Tibial nerve (tissue), 4 donors: Measurements from ENCODE around the gene THRSP. TPM values are rescaled to one million over a fixed set of nuclear protein-coding genes. Genes with fewer than 3 reads are reported as not detected.

Source experiments
- DNase-seq, 2 donors: peaks; one replicate each; pipeline ENCODE4 v3.0.0-alpha.2; 2019; ENCODE audit warnings: low spot score in 2 of 2
- H3K27ac ChIP-seq, 4 donors: fragments of 200-600 bp; sonication (generic) in 3 of 4; one replicate each; pipeline ENCODE4 v1.5.1; 2017 to 2019; ENCODE audit warnings: mild to moderate bottlenecking in 1 of 4
- H3K27me3 ChIP-seq, 2 donors: fragments of 200-600 bp; sonication (generic) in 1 of 2; one replicate each; pipeline versions ENCODE4 v1.5.1 to v1.6.0; 2017 to 2019
- H3K36me3 ChIP-seq, 3 donors: fragments of 200-600 bp; sonication (generic); one replicate each; pipeline ENCODE4 v1.5.1; 2018 to 2019
- H3K4me1 ChIP-seq, 4 donors: fragments of 200-600 bp; sonication (generic) in 3 of 4; one replicate each; pipeline ENCODE4 v1.5.1; 2017 to 2019
- H3K4me3 ChIP-seq, 4 donors: fragments of 200-600 bp; sonication (generic) in 3 of 4; one replicate each; pipeline ENCODE4 v1.5.1; 2017 to 2019; ENCODE audit warnings: mild to moderate bottlenecking in 1 of 4, moderate library complexity in 1 of 4
- H3K9me3 ChIP-seq, 4 donors: fragments of 200-600 bp; sonication (generic) in 3 of 4; one replicate each; pipeline ENCODE4 v1.5.1; 2017 to 2019
- CTCF ChIP-seq, 5 experiments: fragments of 200-600 bp in 3 of 5; fragments of 450-650 bp in 2 of 5; sonication (generic) in 3 of 5; IDR thresholded peaks; one replicate each; pipeline ENCODE4 v1.5.1; 2016 to 2019; ENCODE audit warnings: antibody characterized with exemption in 5 of 5, mild to moderate bottlenecking in 3 of 5, moderate library complexity in 2 of 5
- EP300 ChIP-seq, 2 donors: sonication (generic); formaldehyde crosslinking; IDR thresholded peaks; one replicate each; pipeline ENCODE4 v1.6.1; 2017; ENCODE audit warnings: antibody characterized with exemption in 2 of 2, mild to moderate bottlenecking in 1 of 2
- POLR2A ChIP-seq, 2 donors: fragments of 450-650 bp; IDR thresholded peaks; one replicate each; pipeline ENCODE4 v1.6.1; 2017; ENCODE audit warnings: antibody characterized with exemption in 2 of 2, mild to moderate bottlenecking in 2 of 2, moderate library complexity in 2 of 2
- WGBS, 2 donors: methylation state at CpG; one replicate each; pipeline ENCODE4 v1.1.5; 2018; 5-methylcytosine and 5-hydroxymethylcytosine counted together
- total RNA-seq, 4 donors: library from RNA; depleted of rRNA; stranded (reverse); fragments of >200 nt; gene quantifications; one replicate each; pipeline ENCODE4 v1.1.0, GENCODE V29; 2016

THRSP gene
- total RNA-seq, 4 donors from 2014 or later: 4.0 to 22.9 (median 8.7) TPM

- peak overlapping the region; percentile 32 to 83 (median 68) for H3K27ac ChIP-seq
- peak; percentile 97 to 99 (median 97) for TF ChIP-seq CTCF (IDR thresholded peaks at IDR 0.05)
- TF ChIP-seq POLR2A (IDR thresholded peaks at IDR 0.05): no peak
- TF ChIP-seq EP300 (IDR thresholded peaks at IDR 0.05): peak; percentile 19 to 83
- peaks cover 0 to 12% (median 5%) of the 10 kb centered on the region in 4 donors for H3K4me1 ChIP-seq
Measured at GRCh38 chr11:78045851-78046485, 17.7 kb upstream of the THRSP start.

DNA sequence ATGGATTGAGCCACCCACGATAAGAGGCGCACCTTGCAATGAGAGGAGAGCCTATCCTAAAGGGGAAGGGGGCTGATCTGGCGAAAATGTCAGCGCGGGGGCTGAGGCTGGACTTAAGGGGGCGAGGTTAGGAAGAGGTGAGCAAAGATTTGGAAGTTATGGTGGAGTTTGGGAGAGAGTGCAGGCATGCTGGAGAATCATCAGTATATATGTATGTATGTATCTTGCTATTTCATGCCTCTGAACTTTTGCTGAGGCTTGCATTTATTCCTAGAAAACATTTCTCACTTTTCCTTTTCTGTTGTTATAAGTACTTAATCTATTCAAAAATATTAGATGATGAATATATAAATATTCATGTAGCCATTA, 17.2 kb upstream of the THRSP start:
- Histone ChIP-seq H3K27me3 (no peaks in the 10 kb centered on the region), H3K9me3 (no peaks in the 10 kb centered on the region), H3K36me3 (no peaks in the 10 kb centered on the region), H3K4me1 (peaks cover 0 to 11% (median 5%) of the 10 kb centered on the region in 4 donors), H3K27ac (peak overlapping the region in 3 of 4 donors; percentile 53 to 83 (median 83)), H3K4me3 (peak overlapping the region in 1 of 4 donors; percentile 54)
- no peak for DNase-seq
- WGBS, 2 donors: 17 to 18% methylated on average over 6 of the region's 6 CpGs
- no peak for TF ChIP-seq CTCF (IDR thresholded peaks at IDR 0.05)
- TF ChIP-seq POLR2A (IDR thresholded peaks at IDR 0.05): no peak
- TF ChIP-seq EP300 (IDR thresholded peaks at IDR 0.05): no peak

More at GRCh38 chr11:78045851-78046485, 17.7 kb upstream of the THRSP start:
- DNase-seq: peak; percentile 69 to 76
- WGBS, 2 donors: 2 to 3% methylated on average over 21 to 28 of the region's 28 CpGs
- Histone ChIP-seq H3K36me3 (no peaks in the 10 kb centered on the region), H3K27me3 (no peaks in the 10 kb centered on the region), H3K4me3 (peak overlapping the region; percentile 33 to 54 (median 47)), H3K9me3 (no peaks in the 10 kb centered on the region)

GRCh38 chr11:78048561-78048960, 15.1 kb upstream of the THRSP start:
- TF ChIP-seq POLR2A (IDR thresholded peaks at IDR 0.05) (no peak), CTCF (IDR thresholded peaks at IDR 0.05) (no peak), EP300 (IDR thresholded peaks at IDR 0.05) (no peak)
- WGBS, 2 donors: 70 to 72% methylated on average over 3 of the region's 3 CpGs
- peaks cover 0 to 11% (median 5%) of the 10 kb centered on the region in 4 donors for H3K4me1 ChIP-seq

DNA sequence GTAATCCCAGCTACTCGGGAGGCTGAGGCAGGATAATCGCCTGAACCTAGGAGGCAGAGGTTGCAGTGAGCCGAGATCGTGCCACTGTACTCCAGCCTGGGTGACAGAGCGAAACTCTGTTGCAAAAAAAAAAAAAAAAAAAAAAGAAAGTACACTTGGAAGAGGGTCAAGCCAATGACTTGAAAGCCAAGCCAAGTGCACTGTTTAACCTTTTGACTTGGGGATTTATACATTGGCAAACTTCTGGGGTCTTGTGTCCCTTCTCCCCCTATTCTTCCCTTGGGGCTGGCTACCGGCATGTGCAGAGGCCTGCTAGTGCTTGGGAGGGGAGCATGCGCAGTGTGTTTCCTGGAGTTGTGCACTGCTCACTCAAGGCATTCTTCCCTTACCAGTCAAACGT, 14.3 kb upstream of the THRSP start:
- 77 to 81% methylated on average over 8 of the region's 8 CpGs for WGBS, 2 donors
- Histone ChIP-seq H3K27me3 (peaks cover 0 to 2% of the 10 kb centered on the region in 2 donors), H3K9me3 (no peaks in the 10 kb centered on the region), H3K27ac (no peak overlapping the region), H3K4me1 (peaks cover 0 to 11% (median 5%) of the 10 kb centered on the region in 4 donors), H3K4me3 (no peak overlapping the region), H3K36me3 (no peaks in the 10 kb centered on the region)
- no peak for TF ChIP-seq CTCF (IDR thresholded peaks at IDR 0.05)
- TF ChIP-seq POLR2A (IDR thresholded peaks at IDR 0.05): no peak
- TF ChIP-seq EP300 (IDR thresholded peaks at IDR 0.05): no peak
- DNase-seq: no peak

More at GRCh38 chr11:78048561-78048960, 15.1 kb upstream of the THRSP start:
- peaks cover 0 to 2% of the 10 kb centered on the region in 2 donors for H3K27me3 ChIP-seq
- DNase-seq: no peak
- H3K4me3 ChIP-seq: no peak overlapping the region
- H3K27ac ChIP-seq: no peak overlapping the region
- no peaks in the 10 kb centered on the region for H3K9me3 ChIP-seq
- no peaks in the 10 kb centered on the region for H3K36me3 ChIP-seq

DNA sequence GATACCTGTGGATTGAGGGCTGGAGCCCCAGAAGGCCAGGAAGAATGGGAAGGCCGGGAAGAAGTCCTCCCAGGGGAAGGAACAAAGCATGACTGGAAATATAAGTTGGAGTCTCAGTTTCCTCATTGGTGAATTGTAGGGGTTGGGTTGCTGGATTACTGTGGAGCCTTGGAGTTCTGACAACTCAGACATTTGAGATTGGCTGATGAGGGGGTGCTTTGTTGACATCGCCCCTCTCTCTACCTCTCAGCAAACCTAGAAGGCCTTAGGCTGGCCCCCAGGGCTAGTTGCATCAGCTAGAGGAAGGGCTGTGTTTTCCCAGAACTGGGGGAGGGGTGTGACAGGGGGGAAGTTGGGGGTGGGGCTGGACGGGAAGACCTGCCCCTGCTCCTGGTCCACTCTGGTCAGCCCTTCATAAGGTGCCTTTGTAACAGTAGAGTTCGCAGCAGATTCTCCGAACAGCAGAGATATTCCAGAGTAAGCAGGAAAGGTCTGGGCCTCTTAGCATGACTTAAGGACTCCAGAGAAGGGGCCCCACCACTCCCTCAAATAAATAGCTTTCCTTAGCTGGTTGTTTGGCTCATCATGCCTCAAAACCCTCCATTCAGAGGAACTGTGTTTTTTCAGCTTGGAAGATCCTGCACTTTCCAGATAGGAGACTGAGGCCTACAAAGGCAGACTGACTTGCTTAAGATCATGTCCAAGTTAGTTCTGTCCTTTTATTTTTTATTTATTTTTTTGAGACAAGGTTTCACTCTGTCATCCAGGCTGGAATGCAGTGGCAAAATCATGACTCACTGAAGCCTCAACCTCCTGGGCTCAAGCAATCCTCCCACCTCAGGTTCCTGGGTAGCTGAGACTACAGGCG, 12.5 kb upstream of the THRSP start:
- TF ChIP-seq EP300 (IDR thresholded peaks at IDR 0.05) (no peak), POLR2A (IDR thresholded peaks at IDR 0.05) (no peak), CTCF (IDR thresholded peaks at IDR 0.05) (no peak)
- no peak overlapping the region for H3K4me3 ChIP-seq
- no peak for DNase-seq
- H3K27ac ChIP-seq: no peak overlapping the region
- peaks cover 0 to 2% of the 10 kb centered on the region in 2 donors for H3K27me3 ChIP-seq
- WGBS, 2 donors: 72 to 73% methylated on average over 6 of the region's 6 CpGs
- peaks cover 0 to 3% (median 0%) of the 10 kb centered on the region in 4 donors for H3K4me1 ChIP-seq
- H3K36me3 ChIP-seq: no peaks in the 10 kb centered on the region
- no peaks in the 10 kb centered on the region for H3K9me3 ChIP-seq
